GM12878 (cell line): ENCODE results near the gene STARD13. TPM values are rescaled to one million over a fixed set of nuclear protein-coding genes. Genes with fewer than 3 reads are reported as not detected.

Experiments
- ATAC-seq: fragments of 200-7000 bp; cut with Tn5 transposase; 3 replicates; pipeline ENCODE4 v1.9.1; 2020; ENCODE audit warnings: mild to moderate bottlenecking, moderate library complexity
- BruUV-seq: library from RNA; stranded (reverse); fragments of 400-500 nt; replicated peaks from 2 replicates; lab custom pipeline; 2021; lab: Mats Ljungman, UMichigan
- CTCF ChIA-PET: fragments of 300-600 bp; sonication (Branson Sonifier 250); formaldehyde crosslinking; extraction: SDS; loops from one replicate; lab custom pipeline; 2021; ENCODE audit warnings: inconsistent platforms; lab: Yijun Ruan, JAX
- POLR2A ChIA-PET: fragments of 350-600 bp; formaldehyde crosslinking; extraction: SDS; loops from one replicate; lab custom pipeline; 2021; ENCODE audit warnings: inconsistent platforms; lab: Charles Lee
- RAD21 ChIA-PET: fragments of 300-600 bp; sonication (Branson Sonifier 250); formaldehyde crosslinking; loops from one replicate; lab custom pipeline; 2023; ENCODE audit warnings: antibody characterized with exemption; ENCODE audit not compliant: unreplicated experiment; lab: Charles Lee
- SMC1A ChIA-PET: fragments of 300-600 bp; sonication (Branson Sonifier 250); formaldehyde crosslinking; loops from one replicate; lab custom pipeline; 2023; ENCODE audit not compliant: unreplicated experiment, uncharacterized antibody; lab: Charles Lee
- DNase-seq: peaks from one replicate; pipeline ENCODE4 v3.0.0-alpha.2; 2011; ENCODE audit warnings: low read depth, low spot score
- FAIRE-seq: peaks from 3 replicates; lab custom pipeline; 2011; peaks lifted over from hg19 to GRCh38; lab: Jason Lieb, UNC
- H2AFZ ChIP-seq: 2 replicates; pipeline ENCODE4 v1.6.0; 2011; ENCODE audit warnings: low read depth, low read length, control low read depth; ENCODE audit not compliant: control insufficient read depth
- H3K27ac ChIP-seq: 2 replicates; pipeline ENCODE4 v1.5.1; 2011; ENCODE audit warnings: control low read depth; ENCODE audit not compliant: control insufficient read depth, insufficient read depth
- H3K27me3 ChIP-seq, 2 experiments: replicated peaks in 1 of 2; 2 replicates each; pipeline versions ENCODE4 v1.6.0 to v1.6.1; 2011; ENCODE audit warnings: low read length in 1 of 2; ENCODE audit not compliant: control insufficient read depth in 2 of 2, insufficient read depth in 2 of 2
- H3K36me3 ChIP-seq, 2 experiments: 2 replicates each; pipeline ENCODE4 v1.5.1; 2011; ENCODE audit warnings: low read length in 1 of 2; ENCODE audit not compliant: control insufficient read depth in 2 of 2, insufficient read depth in 2 of 2
- H3K4me1 ChIP-seq: 2 replicates; pipeline ENCODE4 v1.6.1; 2011; ENCODE audit warnings: mild to moderate bottlenecking, low read length, moderate library complexity, mixed read lengths; ENCODE audit not compliant: control insufficient read depth, insufficient read depth
- H3K4me2 ChIP-seq: 2 replicates; pipeline ENCODE4 v1.6.0; 2011; ENCODE audit warnings: control low read depth; ENCODE audit not compliant: control insufficient read depth, insufficient read depth
- H3K4me3 ChIP-seq: fragments of 200-600 bp; sonication (generic); 2 replicates; pipeline ENCODE4 v1.5.1; 2016
- H3K79me2 ChIP-seq: 2 replicates; pipeline ENCODE4 v1.6.0; 2011; ENCODE audit warnings: low read length; ENCODE audit not compliant: control insufficient read depth, insufficient read depth
- H3K9ac ChIP-seq: 2 replicates; pipeline ENCODE4 v1.8.0; 2011; ENCODE audit warnings: low read length, control low read depth, mixed read lengths; ENCODE audit not compliant: control insufficient read depth, insufficient read depth
- H3K9me3 ChIP-seq: replicated peaks from 3 replicates; pipeline ENCODE4 v1.5.1; 2011; ENCODE audit warnings: mild to moderate bottlenecking, low read length; ENCODE audit not compliant: control insufficient read depth, insufficient read depth
- H4K20me1 ChIP-seq: 2 replicates; pipeline ENCODE4 v1.6.0; 2011; ENCODE audit not compliant: control insufficient read depth, insufficient read depth
- CHD2 ChIP-seq: IDR thresholded peaks from 2 replicates; pipeline ENCODE4 v1.6.1; 2011; ENCODE audit warnings: low read depth, low read length, improper control_type of control experiment, borderline replicate concordance
- HCFC1 ChIP-seq: fragments of 150-350 bp; IDR thresholded peaks from 2 replicates; pipeline ENCODE4 v1.6.1; 2014; ENCODE audit warnings: low read length
- IKZF2 ChIP-seq, 2 experiments: fragments of 450-650 bp; IDR thresholded peaks; 2 replicates each; pipeline ENCODE4 v1.6.1; 2017; ENCODE audit warnings: mild to moderate bottlenecking in 2 of 2, moderate library complexity in 2 of 2
- POU2F2 ChIP-seq: IDR thresholded peaks from 3 replicates; pipeline ENCODE4 v1.6.1; 2011; ENCODE audit warnings: low read depth, mild to moderate bottlenecking, low read length, borderline replicate concordance
- PRDM15 ChIP-seq: fragments of 450-650 bp; formaldehyde crosslinking; IDR thresholded peaks from 2 replicates; pipeline ENCODE4 v1.4.0; 2020; ENCODE audit warnings: mild to moderate bottlenecking, moderate library complexity
- ZSCAN29 ChIP-seq: fragments of 450-650 bp; IDR thresholded peaks from 2 replicates; pipeline ENCODE4 v1.6.1; 2017; ENCODE audit warnings: mild to moderate bottlenecking, moderate library complexity
- WGBS: methylation state at CpG from one replicate; pipeline ENCODE4 v1.1.6; 2016; ENCODE audit warnings: low lambda C conversion rate; ENCODE audit not compliant: insufficient replicate concordance, insufficient coverage; ENCODE audit errors: missing lambda C conversion rate; 5-methylcytosine and 5-hydroxymethylcytosine counted together
- in situ Hi-C: fragments of 300-500 bp; cut with MboI; formaldehyde crosslinking; loops from 9 replicates; pipeline ENCODE4 v1.14.3; 2018; ENCODE audit warnings: mixed read lengths
- intact Hi-C: fragments of 100-400 bp; cut with micrococcal nuclease; formaldehyde crosslinking; loops from one replicate; pipeline ENCODE4 v1.14.2; 2022; ENCODE audit not compliant: unreplicated experiment
- polyA plus RNA-seq, 11 experiments: library from polyadenylated mRNA; depleted of rRNA in 4 of 11; unstranded in 6 of 11; stranded (reverse) in 5 of 11; fragments of >200 nt; fragmentation: Nextera tagmentation in 4 of 11; fragmentation: Illumina TruSeq in 1 of 11; extraction: Ambion mirVana in 4 of 11; extraction: Trizol in 1 of 11; gene quantifications; 1 replicate in 1 of 11; 2 replicates in 10 of 11; pipeline versions ENCODE4 v1.2.1 to v1.2.3, GENCODE V29; 2011 to 2016; ENCODE audit warnings: inconsistent platforms in 2 of 11, missing spikeins in 2 of 11, low read depth in 1 of 11
- total RNA-seq, 4 experiments: library from RNA; depleted of rRNA in 3 of 4; stranded (reverse); fragments of >200 nt in 3 of 4; fragmentation: Illumina TruSeq in 1 of 4; extraction: Trizol in 1 of 4; gene quantifications; 2 replicates each; pipeline versions ENCODE4 v1.2.1 to v1.2.3, GENCODE V29; 2013 to 2021
- TF ChIP-seq, protein P1 (sequence below): fragments of 450-650 bp; IDR thresholded peaks from 2 replicates; pipeline ENCODE4 v1.6.1; 2017; ENCODE audit warnings: antibody characterized with exemption, mild to moderate bottlenecking, moderate library complexity

Gene STARD13
- total and polyA plus RNA-seq, 10 of the 15 experiments (the other 5 are each of a cell fraction or from before 2014, with no cell fraction given): 4.0 to 41.6 (median 10.1) TPM

DNA sequence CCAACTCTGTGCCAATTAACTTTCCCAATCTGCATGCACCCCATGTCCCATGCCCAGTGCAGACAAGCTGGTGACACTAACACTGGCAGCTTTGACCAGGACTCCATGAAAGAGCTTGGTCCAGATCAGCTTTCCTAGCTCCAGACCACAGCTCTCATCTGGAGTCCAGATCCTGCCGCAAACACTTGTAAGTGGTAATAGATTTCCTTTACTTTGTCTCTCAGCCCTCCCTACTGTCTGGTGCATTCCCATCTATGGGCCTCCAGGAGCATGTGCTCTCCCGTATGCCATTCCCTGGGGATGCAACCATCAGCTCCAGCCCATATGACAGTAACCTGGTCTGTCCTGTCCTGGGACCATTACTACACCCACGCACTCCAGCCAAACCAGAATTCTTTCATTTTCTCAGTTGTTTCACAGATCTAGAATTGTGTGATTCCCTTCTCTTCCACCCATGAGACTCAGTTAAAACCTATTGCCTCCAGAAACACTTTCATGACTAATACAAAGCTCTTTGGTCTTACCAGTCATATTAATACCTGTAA is 4.9 kb upstream of the STARD13 start:
- no peaks in the 10 kb centered on the region; a peak in 1 of 4 replicates for H3K27me3 ChIP-seq
- ChIA-PET SMC1A (interaction anchor here (0.6 to 1.0 kb wide), 2 partner anchors 11 to 432 kb away, joined by 3 read pairs; no protein-coding TSS in a partner anchor), RAD21 (no interaction called here), POLR2A (interaction anchor here (0.6 kb wide), 1 partner anchor 248 kb away, joined by 4 read pairs; no protein-coding TSS in a partner anchor), CTCF (no interaction called here)
- no peaks in the 10 kb centered on the region for H3K36me3 ChIP-seq
- H3K4me3 ChIP-seq: no peak overlapping the region
- no TSS peak for BruUV-seq
- in situ Hi-C loops (no loop called here), intact Hi-C loops (no loop called here)
- no peak for FAIRE-seq
- H2AFZ ChIP-seq: no peak overlapping the region
- H3K27ac ChIP-seq: no peak overlapping the region
- H3K4me1 ChIP-seq: no peaks in the 10 kb centered on the region
- TF ChIP-seq PRDM15 (CRISPR knock-in tag) (no peak), IKZF2 (IDR thresholded peaks at IDR 0.05) (no peak), ZSCAN29 (no peak), HCFC1 (no peak), POU2F2 (no peak), CHD2 (no peak)
- TF ChIP-seq, protein P1, sequence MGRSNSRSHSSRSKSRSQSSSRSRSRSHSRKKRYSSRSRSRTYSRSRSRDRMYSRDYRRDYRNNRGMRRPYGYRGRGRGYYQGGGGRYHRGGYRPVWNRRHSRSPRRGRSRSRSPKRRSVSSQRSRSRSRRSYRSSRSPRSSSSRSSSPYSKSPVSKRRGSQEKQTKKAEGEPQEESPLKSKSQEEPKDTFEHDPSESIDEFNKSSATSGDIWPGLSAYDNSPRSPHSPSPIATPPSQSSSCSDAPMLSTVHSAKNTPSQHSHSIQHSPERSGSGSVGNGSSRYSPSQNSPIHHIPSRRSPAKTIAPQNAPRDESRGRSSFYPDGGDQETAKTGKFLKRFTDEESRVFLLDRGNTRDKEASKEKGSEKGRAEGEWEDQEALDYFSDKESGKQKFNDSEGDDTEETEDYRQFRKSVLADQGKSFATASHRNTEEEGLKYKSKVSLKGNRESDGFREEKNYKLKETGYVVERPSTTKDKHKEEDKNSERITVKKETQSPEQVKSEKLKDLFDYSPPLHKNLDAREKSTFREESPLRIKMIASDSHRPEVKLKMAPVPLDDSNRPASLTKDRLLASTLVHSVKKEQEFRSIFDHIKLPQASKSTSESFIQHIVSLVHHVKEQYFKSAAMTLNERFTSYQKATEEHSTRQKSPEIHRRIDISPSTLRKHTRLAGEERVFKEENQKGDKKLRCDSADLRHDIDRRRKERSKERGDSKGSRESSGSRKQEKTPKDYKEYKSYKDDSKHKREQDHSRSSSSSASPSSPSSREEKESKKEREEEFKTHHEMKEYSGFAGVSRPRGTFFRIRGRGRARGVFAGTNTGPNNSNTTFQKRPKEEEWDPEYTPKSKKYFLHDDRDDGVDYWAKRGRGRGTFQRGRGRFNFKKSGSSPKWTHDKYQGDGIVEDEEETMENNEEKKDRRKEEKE: no peak
- H3K9me3 ChIP-seq: no peaks in the 10 kb centered on the region
- no peaks in the 10 kb centered on the region for H4K20me1 ChIP-seq
- H3K4me2 ChIP-seq: no peak overlapping the region
- 66% methylated on average over 3 of the region's 3 CpGs for WGBS
- ATAC-seq: no peak
- no peak overlapping the region for H3K9ac ChIP-seq
- H3K79me2 ChIP-seq: no peaks in the 10 kb centered on the region
- no peak for DNase-seq
